22Rv1 (cell line): ENCODE measurements around the gene FAM78A.

Experiments used
- H3K27ac ChIP-seq: fragments of 450-650 bp; 2 replicates; pipeline ENCODE4 v1.5.1; 2017
- CTCF ChIP-seq: fragments of 450-650 bp; IDR thresholded peaks from 2 replicates; pipeline ENCODE4 v1.5.1; 2017; ENCODE audit warnings: mild to moderate bottlenecking
- ZFX ChIP-seq: fragments of 450-650 bp; IDR thresholded peaks from 2 replicates; pipeline ENCODE4 v1.6.1; 2017; ENCODE audit warnings: antibody characterized with exemption, borderline replicate concordance

The FAM78A gene

GRCh38 chr9:131299961-131300347 lies 23.6 kb upstream of the FAM78A start:
- TF ChIP-seq CTCF: no peak
- no peak overlapping the region for H3K27ac ChIP-seq

GRCh38 chr9:131299346-131299960 lies 23.1 kb upstream of the FAM78A start:
- TF ChIP-seq ZFX (no peak), CTCF (no peak)
- no peak overlapping the region for H3K27ac ChIP-seq

GRCh38 chr9:131298816-131299215 lies 22.5 kb upstream of the FAM78A start:
- no peak for TF ChIP-seq CTCF
- TF ChIP-seq ZFX: no peak
- H3K27ac ChIP-seq: no peak overlapping the region

GRCh38 chr9:131298341-131298740 lies 22.0 kb upstream of the FAM78A start:
- H3K27ac ChIP-seq: no peak overlapping the region
- TF ChIP-seq ZFX: no peak
- no peak for TF ChIP-seq CTCF

- no peak overlapping the region for H3K27ac ChIP-seq
- TF ChIP-seq ZFX (no peak), CTCF (no peak)
Observed at GRCh38 chr9:131297903-131298302, 21.6 kb upstream of the FAM78A start.

- H3K27ac ChIP-seq: no peak overlapping the region
Observed at GRCh38 chr9:131296906-131297500, 20.7 kb upstream of the FAM78A start.

GRCh38 chr9:131296460-131296859 lies 20.1 kb upstream of the FAM78A start:
- no peak for TF ChIP-seq ZFX
- TF ChIP-seq CTCF: no peak
- H3K27ac ChIP-seq: no peak overlapping the region

More at GRCh38 chr9:131296906-131297500, 20.7 kb upstream of the FAM78A start:
- no peak for TF ChIP-seq ZFX
- TF ChIP-seq CTCF: no peak
